ENCODE measurements around the gene ATP1A2. TPM values are rescaled to one million over a fixed set of nuclear protein-coding genes. Genes with fewer than 3 reads are reported as not detected.

Gene ATP1A2
- polyA plus RNA-seq, 6 donors from 2014 or later, result not detected

DNA sequence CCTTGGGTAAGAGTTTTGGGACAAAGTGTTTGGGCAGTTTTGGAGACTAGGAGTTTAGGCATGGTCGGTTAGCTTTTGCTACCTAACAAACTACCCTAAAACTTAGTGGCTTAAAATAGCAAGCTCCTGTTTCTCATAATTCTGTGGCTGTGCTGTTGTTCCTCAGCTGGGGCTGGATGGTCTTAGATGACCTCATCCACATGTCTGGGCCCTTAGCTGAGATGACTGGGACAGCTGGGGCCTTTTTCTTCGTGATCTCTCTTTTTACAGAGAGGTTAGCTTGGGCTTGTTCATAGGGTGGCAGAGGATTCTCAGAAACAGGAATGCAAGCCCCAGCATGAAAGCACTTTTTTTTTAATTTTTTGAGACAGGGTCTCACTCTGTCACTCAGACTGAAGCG, 42.5 kb downstream of the ATP1A2 start:
- Mint-ChIP-seq H3K4me3 (no peak overlapping the region), H3K4me1 (no peaks in the 10 kb centered on the region), H3K9me3 (peaks cover 0 to 1% (median 0%) of the 10 kb centered on the region in 7 donors), H3K27ac (no peak overlapping the region), H3K27me3 (peaks cover 0 to 8% (median 6%) of the 10 kb centered on the region in 3 donors), H3K36me3 (no peaks in the 10 kb centered on the region)
- DNase-seq (no peak), ATAC-seq (ENCODE audit: low read depth in 2 of 2) (no peak)

DNA sequence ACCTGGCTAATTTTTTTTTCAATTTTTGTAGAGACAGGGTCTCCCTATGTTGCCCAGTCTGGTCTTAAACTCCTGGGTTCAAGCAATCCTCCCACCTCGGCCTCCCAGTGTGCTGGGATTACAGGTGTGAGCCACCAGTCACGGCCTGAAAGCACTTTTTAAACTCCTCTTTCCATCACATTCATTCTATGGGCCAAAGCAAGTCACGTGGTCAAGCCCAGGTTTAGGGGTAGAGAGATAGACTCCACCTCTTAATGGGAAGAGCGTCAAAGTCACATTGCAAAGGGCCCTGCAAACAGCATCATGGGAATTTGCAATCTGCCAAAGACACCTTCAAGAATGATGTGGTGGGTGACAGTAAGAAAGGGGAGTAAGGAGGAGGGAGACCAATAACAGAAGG, 43.0 kb downstream of the ATP1A2 start:
- Mint-ChIP-seq H3K27me3 (peaks cover 0 to 8% (median 6%) of the 10 kb centered on the region in 3 donors), H3K27ac (no peak overlapping the region), H3K4me1 (no peaks in the 10 kb centered on the region), H3K9me3 (peaks cover 0 to 1% (median 0%) of the 10 kb centered on the region in 7 donors), H3K36me3 (no peaks in the 10 kb centered on the region), H3K4me3 (no peak overlapping the region)
- ATAC-seq (ENCODE audit: low read depth in 2 of 2) (no peak), DNase-seq (no peak)

DNA sequence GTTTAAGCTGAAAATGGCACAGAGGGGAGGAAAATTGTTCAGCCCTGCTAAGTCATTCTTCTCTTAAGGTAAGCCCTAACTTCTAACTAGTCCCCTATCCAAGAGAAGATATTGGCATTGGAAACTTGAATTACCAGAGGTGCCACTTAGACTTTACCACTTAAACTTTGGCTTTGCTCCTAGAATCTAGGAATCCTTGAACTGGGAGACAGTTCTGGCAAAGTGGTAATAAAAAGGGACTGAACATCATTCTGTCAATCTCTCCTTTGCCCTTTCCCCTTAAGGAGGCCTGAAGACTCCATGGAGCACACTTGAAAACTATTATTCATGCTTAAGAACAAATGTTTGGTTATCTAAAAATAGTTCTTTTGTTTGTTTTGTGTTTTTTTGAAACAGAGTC, 44.3 kb downstream of the ATP1A2 start:
- DNase-seq (no peak), ATAC-seq (ENCODE audit: low read depth in 2 of 2) (no peak)
- H3K4me1 Mint-ChIP-seq, result no peaks in the 10 kb centered on the region
- no peak overlapping the region for H3K27ac Mint-ChIP-seq
- H3K4me3 Mint-ChIP-seq, result no peak overlapping the region
- H3K27me3 Mint-ChIP-seq, result peaks cover 0 to 8% (median 6%) of the 10 kb centered on the region in 3 donors
- H3K36me3 Mint-ChIP-seq, result no peaks in the 10 kb centered on the region
- no peaks in the 10 kb centered on the region for H3K9me3 Mint-ChIP-seq

DNA sequence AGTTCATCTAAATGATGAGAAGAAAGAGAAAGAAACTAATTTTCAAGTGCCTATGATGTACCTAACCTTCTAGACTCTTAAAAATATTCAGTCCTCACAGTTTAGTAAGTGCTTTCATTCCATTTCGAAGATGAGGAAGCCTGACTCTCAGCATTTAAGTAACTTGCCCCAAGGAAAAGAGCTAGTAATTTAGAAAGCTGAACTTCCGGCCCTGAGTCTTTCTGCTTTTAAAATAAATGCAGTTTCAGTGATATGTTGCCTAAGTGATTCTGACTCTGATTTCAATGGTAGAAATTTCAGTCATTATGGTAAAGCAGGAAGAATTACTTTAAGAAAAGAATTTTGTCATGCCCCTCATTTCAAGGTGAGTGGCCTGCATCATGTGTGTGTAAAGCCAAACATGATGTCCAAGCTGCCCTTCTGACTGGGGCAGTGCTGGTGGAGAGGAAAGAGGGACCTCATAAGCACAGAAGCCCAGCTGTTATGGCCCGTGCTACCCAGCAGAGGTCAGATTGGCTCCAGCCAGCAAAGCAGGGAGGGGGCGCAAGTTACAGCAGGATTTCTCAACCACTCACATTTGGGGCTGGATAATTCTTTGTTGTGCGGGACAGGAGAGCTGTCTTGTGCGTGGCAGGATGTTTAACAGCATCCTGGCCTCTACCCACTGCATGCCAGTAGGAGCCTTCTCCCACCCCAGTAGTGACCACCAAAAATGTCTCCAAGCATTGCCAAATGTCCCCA, 46.6 kb downstream of the ATP1A2 start:
- Mint-ChIP-seq H3K4me1 (no peaks in the 10 kb centered on the region), H3K27me3 (peaks cover 4 to 8% (median 5%) of the 10 kb centered on the region in 3 donors), H3K4me3 (no peak overlapping the region), H3K36me3 (no peaks in the 10 kb centered on the region), H3K27ac (no peak overlapping the region), H3K9me3 (no peaks in the 10 kb centered on the region)
- DNase-seq, result no peak
- no peak for ATAC-seq (ENCODE audit: low read depth in 2 of 2)

DNA sequence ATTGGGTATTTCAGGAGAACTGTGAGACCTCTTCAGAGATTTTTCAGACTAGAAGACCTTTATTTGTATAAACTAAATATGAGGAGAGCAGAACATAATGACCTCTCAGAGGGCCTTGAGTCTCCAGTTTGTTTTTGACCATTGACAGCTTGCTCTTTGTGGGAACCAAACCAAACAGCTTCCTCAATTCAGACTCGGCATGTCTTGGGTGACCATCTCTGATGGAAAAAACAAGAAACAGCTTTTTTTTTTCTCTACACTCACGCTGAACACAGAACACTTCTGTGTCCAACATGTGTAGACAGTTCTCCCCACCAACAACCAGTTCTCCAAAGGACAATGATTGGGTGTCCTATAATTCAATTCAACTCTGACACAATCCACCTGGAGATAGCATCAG, 47.4 kb downstream of the ATP1A2 start:
- H3K36me3 Mint-ChIP-seq, result no peaks in the 10 kb centered on the region
- H3K4me1 Mint-ChIP-seq, result no peaks in the 10 kb centered on the region
- no peak for DNase-seq
- no peak for ATAC-seq (ENCODE audit: low read depth in 2 of 2)
- H3K4me3 Mint-ChIP-seq, result no peak overlapping the region
- H3K9me3 Mint-ChIP-seq, result no peaks in the 10 kb centered on the region
- peak overlapping the region in 1 of 6 donors; percentile 16 for H3K27ac Mint-ChIP-seq
- peaks cover 4 to 8% (median 5%) of the 10 kb centered on the region in 3 donors for H3K27me3 Mint-ChIP-seq

DNA sequence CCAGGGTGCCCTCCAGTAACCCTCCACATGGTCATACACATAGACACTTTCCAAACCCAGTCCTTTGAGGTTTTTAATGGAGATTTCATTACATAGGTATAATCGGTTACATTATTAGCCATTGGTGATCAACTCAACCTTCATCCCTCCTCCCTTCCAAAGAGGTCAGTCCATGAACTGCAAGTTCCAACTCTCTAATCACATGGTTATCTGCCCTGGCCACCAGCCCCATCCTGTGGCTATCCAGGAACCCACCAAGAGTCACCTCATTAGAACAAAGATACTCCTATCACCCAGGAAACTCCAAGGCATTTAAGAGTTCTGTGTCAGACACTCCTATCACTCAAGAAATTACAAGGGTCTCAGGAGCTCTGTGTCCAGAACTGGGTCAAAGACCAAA, 48.1 kb downstream of the ATP1A2 start:
- H3K9me3 Mint-ChIP-seq, result no peaks in the 10 kb centered on the region
- DNase-seq (no peak), ATAC-seq (ENCODE audit: low read depth in 2 of 2) (no peak)
- H3K27ac Mint-ChIP-seq, result peak overlapping the region in 1 of 6 donors; percentile 46
- H3K4me3 Mint-ChIP-seq, result no peak overlapping the region
- H3K36me3 Mint-ChIP-seq, result no peaks in the 10 kb centered on the region
- H3K27me3 Mint-ChIP-seq, result peaks cover 4 to 5% (median 5%) of the 10 kb centered on the region in 3 donors
- H3K4me1 Mint-ChIP-seq, result no peaks in the 10 kb centered on the region

DNA sequence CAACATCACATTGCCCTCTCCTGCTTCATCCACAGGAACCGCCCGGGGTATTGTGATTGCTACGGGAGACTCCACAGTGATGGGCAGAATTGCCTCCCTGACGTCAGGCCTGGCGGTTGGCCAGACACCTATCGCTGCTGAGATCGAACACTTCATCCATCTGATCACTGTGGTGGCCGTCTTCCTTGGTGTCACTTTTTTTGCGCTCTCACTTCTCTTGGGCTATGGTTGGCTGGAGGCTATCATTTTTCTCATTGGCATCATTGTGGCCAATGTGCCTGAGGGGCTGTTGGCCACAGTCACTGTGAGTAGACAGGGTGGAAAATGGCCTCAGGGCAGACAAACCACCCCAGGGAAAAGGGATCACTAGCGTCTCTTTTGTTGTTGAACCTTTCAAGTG, 48.6 kb downstream of the ATP1A2 start:
- no peak overlapping the region for H3K4me3 Mint-ChIP-seq
- H3K9me3 Mint-ChIP-seq, result no peaks in the 10 kb centered on the region
- H3K27ac Mint-ChIP-seq, result no peak overlapping the region
- DNase-seq (no peak), ATAC-seq (ENCODE audit: low read depth in 2 of 2) (no peak)
- peaks cover under 1 to 5% (median 4%) of the 10 kb centered on the region in 3 donors for H3K27me3 Mint-ChIP-seq
- peaks cover 1 to 3% (median 1%) of the 10 kb centered on the region in 3 donors for H3K4me1 Mint-ChIP-seq
- no peaks in the 10 kb centered on the region for H3K36me3 Mint-ChIP-seq

DNA sequence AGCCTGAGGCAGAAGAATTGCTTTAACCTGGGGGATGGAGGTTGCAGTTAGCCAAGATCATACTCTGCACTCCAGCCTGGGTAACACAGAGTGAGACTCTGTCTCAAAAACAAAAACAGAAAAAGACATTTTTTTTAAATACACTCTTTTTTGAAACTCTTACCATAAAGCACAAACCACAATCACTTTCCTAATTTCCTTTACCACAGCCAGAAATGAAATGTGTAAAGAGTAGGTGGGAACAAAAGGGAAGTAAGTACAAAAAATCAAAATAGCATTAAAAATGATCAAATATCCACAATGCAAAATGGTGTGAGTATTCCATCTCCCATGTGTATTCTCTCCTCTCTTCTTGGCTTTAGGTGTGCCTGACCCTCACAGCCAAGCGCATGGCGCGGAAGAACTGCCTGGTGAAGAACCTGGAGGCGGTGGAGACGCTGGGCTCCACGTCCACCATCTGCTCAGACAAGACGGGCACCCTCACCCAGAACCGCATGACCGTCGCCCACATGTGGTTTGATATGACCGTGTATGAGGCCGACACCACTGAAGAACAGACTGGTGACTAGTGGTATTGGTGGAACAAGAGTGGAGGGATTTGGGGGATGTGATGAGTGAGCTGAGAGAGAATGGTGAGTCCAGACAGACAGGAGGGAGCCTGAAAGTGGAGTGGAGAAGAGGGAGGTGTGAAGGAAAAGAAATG, 50.8 kb downstream of the ATP1A2 start:
- H3K4me3 Mint-ChIP-seq, result no peak overlapping the region

DNA sequence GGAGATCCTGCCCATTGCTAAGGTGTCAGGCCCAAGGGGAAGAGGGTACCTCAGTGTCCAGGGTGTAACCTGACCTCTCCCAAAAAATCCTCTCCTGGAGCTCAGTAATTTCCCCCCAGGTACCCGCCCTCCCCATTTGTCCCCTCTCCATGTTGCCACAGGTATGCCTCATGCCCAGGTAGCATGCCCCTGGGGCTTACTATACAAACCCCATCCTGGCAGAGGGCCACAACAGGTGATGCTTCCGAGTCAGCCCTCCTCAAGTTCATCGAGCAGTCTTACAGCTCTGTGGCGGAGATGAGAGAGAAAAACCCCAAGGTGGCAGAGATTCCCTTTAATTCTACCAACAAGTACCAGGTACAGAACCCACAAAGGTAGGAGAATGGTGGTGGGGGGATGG, 51.5 kb downstream of the ATP1A2 start:
- no peak for DNase-seq
- Mint-ChIP-seq H3K27me3 (peaks cover 0 to 7% (median 4%) of the 10 kb centered on the region in 3 donors), H3K36me3 (no peaks in the 10 kb centered on the region), H3K4me1 (peaks cover 10 to 14% (median 12%) of the 10 kb centered on the region in 3 donors), H3K4me3 (no peak overlapping the region), H3K27ac (no peak overlapping the region), H3K9me3 (no peaks in the 10 kb centered on the region)
- ATAC-seq (ENCODE audit: low read depth in 2 of 2), result no peak

More for the DNA sequence above, 50.8 kb downstream of the ATP1A2 start:
- no peaks in the 10 kb centered on the region for H3K9me3 Mint-ChIP-seq
- peaks cover 0 to 5% (median 4%) of the 10 kb centered on the region in 3 donors for H3K27me3 Mint-ChIP-seq
- DNase-seq (no peak), ATAC-seq (ENCODE audit: low read depth in 2 of 2) (no peak)
- H3K36me3 Mint-ChIP-seq, result no peaks in the 10 kb centered on the region
- peaks cover 10 to 14% (median 12%) of the 10 kb centered on the region in 3 donors for H3K4me1 Mint-ChIP-seq
- peak overlapping the region in 1 of 6 donors; percentile 59 for H3K27ac Mint-ChIP-seq

DNA sequence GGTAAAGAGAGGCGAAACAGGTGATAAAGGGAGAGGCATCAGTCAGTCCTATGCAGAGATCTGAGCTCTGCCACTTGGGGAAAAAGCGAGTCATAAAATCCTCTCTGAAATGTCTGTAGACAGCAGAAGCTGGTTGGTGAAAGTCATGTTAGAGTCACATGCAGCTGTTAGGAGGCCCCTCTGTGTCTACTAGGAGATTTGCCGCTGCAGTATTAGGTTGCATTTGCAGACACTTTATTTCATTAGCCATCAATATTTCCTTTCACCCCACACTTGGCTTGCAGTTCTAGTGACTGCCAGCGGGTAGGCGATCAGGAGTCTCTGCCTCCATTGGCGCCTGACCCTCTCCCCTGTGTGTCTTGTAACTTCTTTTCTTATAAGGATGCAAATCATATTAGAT, 52.0 kb downstream of the ATP1A2 start:
- H3K27me3 Mint-ChIP-seq, result peaks cover 2 to 12% (median 8%) of the 10 kb centered on the region in 3 donors
- no peaks in the 10 kb centered on the region for H3K9me3 Mint-ChIP-seq
- ATAC-seq (ENCODE audit: low read depth in 2 of 2), result no peak
- no peak overlapping the region for H3K27ac Mint-ChIP-seq
- H3K36me3 Mint-ChIP-seq, result no peaks in the 10 kb centered on the region
- no peak for DNase-seq
- H3K4me1 Mint-ChIP-seq, result peaks cover 10 to 14% (median 12%) of the 10 kb centered on the region in 3 donors
- no peak overlapping the region for H3K4me3 Mint-ChIP-seq

DNA sequence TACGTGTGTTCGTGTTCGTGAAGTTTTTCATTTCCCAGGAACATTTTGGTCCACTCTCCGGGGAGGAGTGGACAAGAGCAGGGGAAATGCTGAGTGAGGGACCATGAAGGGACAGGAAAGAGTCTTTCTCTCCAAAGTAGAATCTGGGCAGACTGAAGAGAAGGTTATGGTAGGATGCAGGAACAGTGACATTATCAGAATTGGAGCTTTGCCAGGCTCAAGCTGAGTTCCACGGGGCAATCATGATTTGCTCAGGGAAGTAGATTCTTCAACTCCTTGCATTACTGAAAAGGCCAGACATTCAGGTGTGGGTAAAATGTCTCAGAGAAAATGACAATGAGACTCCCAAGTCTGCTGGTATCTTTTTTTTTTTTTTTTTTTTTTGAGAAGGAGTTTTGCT, 52.5 kb downstream of the ATP1A2 start:
- no peak for ATAC-seq (ENCODE audit: low read depth in 2 of 2)
- no peaks in the 10 kb centered on the region for H3K36me3 Mint-ChIP-seq
- H3K4me1 Mint-ChIP-seq, result peaks cover 10 to 14% (median 12%) of the 10 kb centered on the region in 3 donors
- no peaks in the 10 kb centered on the region for H3K9me3 Mint-ChIP-seq
- peaks cover 6 to 16% (median 10%) of the 10 kb centered on the region in 3 donors for H3K27me3 Mint-ChIP-seq
- DNase-seq, result no peak
- H3K27ac Mint-ChIP-seq, result peak overlapping the region in 1 of 6 donors; percentile 95
- no peak overlapping the region for H3K4me3 Mint-ChIP-seq

DNA sequence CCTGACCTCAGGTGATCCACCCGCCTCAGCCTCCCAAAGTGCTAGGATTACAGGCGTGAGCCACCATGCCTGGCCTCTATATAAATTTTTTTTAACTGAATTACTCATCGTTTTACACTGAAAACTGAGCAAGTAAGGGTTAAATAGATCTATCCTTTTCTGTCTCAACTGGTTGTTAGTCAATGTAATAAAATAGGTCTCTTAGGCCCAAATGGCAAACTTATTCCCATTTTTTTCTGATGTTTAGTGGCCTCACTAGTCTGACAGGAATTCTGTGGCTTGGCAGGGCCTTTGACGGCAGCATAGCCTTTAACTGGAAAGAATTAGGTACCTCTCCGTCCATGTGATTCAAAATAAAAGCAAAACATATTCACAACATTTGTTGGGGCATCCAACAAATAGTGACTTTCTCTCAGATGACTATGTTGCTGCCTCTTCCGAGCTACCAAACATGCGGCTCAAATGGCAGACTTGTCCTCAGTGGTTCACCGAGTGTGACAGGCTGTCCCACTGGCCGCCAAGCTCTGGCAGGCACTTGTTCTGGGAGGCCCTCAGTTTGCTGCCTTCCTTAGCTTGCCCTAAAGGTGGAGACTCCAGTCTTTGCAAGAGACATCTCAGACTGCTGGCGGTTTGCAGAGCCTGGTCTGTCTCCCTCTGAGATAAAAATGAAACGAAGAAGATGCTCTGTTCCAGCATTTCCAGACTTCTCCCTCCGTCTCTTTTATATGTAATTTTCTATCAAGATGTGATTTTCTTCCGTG, 53.2 kb downstream of the ATP1A2 start:
- H3K4me3 Mint-ChIP-seq, result no peak overlapping the region
- H3K27me3 Mint-ChIP-seq, result peaks cover 11 to 16% (median 14%) of the 10 kb centered on the region in 3 donors
- no peaks in the 10 kb centered on the region for H3K36me3 Mint-ChIP-seq
- DNase-seq (no peak), ATAC-seq (ENCODE audit: low read depth in 2 of 2) (no peak)
- H3K27ac Mint-ChIP-seq, result peak overlapping the region in 1 of 6 donors; percentile 15
- no peaks in the 10 kb centered on the region for H3K9me3 Mint-ChIP-seq
- peaks cover 10 to 14% (median 12%) of the 10 kb centered on the region in 3 donors for H3K4me1 Mint-ChIP-seq

Measured in naive B cell (primary cell).